ENCODE measurements around the gene SIL1.
"Not testable (repeated sequence)": the region's sequence is repeated elsewhere in the genome, so short reads cannot be mapped to it uniquely, and the experiment has no call there.

The SIL1 gene

GRCh38 chr5:139197710-139198669 lies at the start of gene SIL1:
TSS of gene SIL1 (minus strand) at chr5:139198368. CDS start at chr5:139127843, 70,525 bp downstream.
- DNase-seq: peak; percentile 96

- DNase-seq: no peak
Observed at GRCh38 chr5:139246394-139246793, 48.2 kb upstream of the SIL1 start.

DNA sequence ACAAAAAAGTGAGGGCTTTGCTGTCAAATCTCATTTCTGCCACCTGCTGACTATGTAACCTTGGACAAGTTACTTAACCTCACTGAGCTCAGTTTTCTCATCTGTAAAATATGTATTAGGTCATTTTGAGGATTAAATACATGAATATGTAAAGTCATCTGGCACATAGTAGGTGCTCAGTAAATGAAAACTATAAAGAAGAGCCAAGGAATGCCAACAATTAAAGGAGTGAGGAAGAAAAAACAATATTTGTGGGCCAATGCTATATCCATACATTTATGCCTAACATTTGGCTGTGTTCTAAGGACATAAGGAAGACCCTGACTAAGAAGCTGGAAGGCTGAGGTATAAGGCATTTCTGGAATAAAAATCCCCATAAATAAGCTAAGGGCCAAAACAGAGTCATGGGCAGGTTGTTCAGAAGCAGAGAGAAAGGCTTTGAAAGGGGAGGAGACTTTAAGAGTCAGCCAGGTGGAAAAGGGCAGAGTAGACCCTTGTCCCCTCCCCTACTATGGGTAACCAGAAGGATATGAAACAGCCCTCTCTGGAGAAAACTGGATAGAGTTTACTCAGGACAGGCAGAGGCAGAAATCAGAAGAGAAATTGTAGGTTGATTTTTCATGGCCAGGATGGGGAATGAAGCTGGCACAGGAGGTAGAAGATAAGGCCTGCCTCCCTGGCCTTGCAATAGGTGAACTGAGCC lies 47.6 kb upstream of the SIL1 start:
- no peak for DNase-seq

DNA sequence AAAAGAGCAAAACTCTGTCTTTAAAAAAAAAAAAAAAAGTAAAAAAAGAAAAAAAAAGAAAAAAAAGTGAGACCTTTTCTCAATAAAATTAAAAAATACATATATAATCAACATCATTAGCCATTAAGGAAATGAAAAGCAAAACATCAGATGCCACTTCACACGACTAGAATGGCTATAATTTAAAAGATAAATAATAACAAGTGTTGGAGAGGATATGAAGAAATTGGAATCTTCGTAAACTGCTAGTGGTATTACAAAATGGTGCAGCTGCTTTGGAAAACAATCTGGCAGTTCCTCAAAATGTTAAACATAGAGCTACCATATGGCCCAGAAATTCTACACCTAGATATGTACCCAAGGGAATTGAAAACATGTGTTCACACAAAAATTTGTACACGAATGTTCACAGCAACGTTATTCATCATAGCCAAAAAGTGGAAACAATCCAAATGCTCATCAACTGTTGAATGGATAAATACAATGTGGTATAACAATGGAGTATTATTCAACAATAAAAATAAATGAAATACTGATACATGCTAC lies 45.3 kb upstream of the SIL1 start:
- no peak for DNase-seq

DNA sequence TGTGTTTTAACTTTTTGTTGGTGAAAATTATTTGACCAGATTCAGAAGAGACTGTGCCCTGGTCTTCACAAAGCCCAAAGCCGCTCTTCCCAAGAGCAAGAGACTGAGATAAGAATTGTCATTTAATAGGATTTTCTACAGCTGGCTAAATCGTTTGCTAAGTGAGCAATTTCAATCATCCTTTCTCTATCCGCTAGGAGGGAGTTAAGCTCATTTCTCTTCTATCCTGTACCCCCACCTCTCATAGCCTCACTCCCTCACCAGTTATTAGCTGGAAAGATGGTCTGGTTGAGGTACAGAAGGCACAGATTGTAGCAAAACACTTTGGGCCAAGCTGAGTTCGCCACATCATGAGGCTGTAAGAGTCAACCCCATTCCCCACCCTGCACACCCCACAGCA lies 43.0 kb upstream of the SIL1 start:
- no peak for DNase-seq

DNA sequence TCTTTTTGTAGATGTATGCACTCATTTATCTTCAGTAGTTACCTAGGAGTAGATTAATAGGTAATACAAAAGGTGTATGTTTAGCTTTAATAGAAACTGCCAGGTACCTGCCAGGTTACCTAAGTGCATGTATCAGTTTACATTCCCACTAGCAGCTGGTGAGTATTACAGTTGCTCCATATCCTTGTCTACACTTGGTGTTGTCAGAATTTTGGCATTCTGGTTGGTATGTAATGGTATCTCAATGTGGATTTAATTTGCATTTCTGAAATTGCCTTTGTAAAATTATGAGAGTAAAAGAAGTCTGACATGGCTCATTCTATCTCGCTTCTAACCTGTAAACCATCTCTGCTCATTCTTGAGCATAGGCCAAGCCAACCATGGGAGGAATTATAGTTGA lies 38.3 kb upstream of the SIL1 start:
- DNase-seq: no peak

GRCh38 chr5:139232147-139232724 lies 34.1 kb upstream of the SIL1 start:
- DNase-seq: no peak

- no peak for DNase-seq
Observed at GRCh38 chr5:139228201-139228803, 30.1 kb upstream of the SIL1 start.

DNA sequence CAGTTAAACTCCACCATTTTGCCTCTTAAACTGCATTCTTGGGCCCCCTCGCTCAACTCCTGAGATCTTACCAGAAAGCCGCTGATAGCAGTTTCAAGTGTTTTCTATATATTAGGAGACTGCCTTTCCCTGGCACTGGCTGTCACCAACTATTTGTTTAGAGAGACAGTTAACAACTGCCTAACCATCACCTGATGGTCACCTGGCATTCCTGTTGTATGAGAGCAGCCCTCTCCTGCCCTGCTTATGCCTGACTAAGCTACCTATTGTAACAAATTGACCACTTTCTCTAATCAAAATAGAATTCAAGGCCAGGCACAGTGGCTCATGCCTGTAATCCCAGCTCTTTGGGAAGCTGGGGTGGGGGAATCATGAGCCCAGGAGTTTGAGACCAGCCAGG lies 28.0 kb upstream of the SIL1 start:
- DNase-seq: no peak

DNA sequence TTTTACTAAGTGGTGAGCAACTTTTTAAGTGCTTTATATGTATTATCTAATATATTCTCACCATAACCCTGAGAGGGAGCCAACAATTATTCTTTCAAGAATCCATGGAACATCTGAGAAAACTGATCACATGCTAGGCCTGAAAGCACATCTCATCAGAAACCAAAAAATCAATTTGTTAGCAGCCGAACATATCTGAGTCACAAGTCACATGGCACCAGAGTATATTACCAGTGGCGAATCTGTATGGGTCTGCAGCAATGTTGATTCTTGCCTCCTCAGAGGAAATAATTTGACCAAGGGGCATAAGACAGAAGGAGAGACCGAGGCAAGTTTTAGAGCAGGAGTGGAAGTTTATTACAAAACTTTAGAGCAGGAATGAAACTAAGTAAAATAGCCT lies 25.3 kb upstream of the SIL1 start:
- no peak for DNase-seq

GRCh38 chr5:139222346-139222745 lies 24.2 kb upstream of the SIL1 start:
- no peak for DNase-seq

DNA sequence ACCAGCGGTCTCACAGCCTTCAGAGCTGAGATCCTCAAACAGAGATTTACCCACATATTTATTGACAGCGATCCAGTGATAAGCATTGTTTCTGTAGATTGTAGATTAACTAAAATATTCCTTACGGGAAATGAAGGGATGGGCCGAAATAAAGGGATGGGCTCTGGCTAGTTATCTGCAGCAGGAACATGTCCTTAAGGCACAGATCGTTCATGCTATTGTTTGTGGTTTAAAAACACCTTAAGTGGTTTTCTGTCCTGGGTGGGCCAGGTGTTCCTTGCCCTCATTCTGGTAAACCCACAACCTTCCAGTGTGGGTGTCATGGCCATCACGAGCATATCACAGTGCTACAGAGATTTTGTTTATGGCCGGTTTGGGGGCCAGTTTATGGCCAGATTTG lies 19.9 kb upstream of the SIL1 start:
- not testable (repeated sequence) for DNase-seq

- DNase-seq: no peak
Observed at GRCh38 chr5:139215107-139215975, 17.2 kb upstream of the SIL1 start.

DNA sequence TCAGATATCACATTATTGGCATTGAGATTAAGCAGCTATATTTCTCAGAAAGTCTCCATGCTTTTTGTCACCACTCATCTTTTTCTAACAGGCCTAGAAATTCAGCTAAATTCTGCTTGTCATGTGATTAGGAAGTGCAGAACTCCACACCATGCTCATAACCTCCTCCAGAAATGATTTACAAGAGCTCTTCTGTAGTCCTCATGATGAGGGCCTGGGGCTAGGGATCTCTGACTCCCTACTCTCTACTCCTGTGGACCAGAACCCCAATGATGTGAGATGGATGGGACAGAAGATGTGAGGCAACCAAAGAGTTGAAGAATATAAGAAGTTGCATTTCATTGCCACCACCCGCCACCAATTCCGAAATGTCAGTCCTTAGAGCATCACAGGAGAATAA lies 16.5 kb upstream of the SIL1 start:
- DNase-seq: no peak

GRCh38 chr5:139212906-139213305 lies 14.7 kb upstream of the SIL1 start:
- DNase-seq: no peak

DNA sequence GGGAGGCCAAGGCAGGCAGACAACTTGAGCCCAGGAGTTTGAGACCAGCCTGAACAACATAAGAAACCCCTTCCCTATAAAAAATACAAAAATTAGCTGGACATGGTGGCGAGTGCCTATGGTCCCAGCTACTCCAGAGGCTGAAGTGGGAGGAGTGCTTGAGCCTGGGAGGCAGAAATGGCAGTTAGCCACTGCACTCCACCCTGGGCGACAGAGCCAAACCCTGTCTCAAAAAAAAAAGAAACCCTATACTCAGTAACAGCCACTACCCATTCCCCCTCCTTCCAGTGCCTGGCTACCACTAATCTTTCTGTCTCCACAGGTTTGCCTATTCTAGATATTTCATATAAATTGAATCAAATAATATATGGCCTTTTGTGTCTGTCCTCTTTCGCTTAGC lies 14.3 kb upstream of the SIL1 start:
- no peak for DNase-seq

GRCh38 chr5:139210585-139210984 lies 12.4 kb upstream of the SIL1 start:
- DNase-seq: no peak

DNA sequence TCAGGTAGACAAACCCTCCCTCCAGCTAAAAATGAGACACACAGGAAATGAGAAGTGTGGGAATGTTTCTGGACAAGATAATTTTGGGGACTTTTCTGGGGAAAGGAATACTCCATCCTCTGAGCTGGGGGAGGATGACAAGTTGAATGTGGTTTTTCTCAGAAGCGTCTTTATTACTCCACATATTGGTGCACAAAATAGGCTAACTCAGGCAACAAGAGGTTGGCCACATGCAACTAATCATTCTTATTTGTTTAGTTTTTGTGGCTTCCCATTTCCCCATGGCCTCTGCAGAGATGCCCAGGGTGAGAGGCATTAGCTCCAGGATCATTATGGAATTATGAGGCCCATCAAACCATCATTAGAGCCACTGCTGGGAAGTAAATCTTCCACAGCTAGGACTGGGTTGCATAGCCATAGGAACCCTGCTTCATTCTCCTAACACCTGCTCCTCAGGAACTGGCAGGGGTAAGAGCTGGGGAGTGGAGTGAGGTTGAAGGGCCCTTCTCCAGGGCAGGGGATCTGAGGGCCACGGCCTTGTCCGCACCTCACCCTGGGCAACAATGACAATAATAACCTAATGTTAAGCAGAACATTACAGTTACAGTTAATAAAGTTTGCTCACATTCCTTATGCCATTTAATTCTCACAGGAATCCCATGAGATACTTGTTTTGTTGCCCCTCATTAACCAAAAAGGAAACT lies 9.3 kb upstream of the SIL1 start:
- no peak for DNase-seq

- DNase-seq: no peak
Observed at GRCh38 chr5:139205586-139205985, 7.4 kb upstream of the SIL1 start.

GRCh38 chr5:139205124-139205523 lies 7.0 kb upstream of the SIL1 start:
- DNase-seq: no peak

- no peak for DNase-seq
Observed at GRCh38 chr5:139204196-139204595, 6.0 kb upstream of the SIL1 start.

Measured in activated CD4-positive, alpha-beta T cell treated with anti-CD3 and anti-CD28 coated beads, Interleukin-2, amount 50 U/mL, for 1 hour (primary cell).